GM23338 (cell line): ENCODE data around the gene KIF4A. TPM values are rescaled to one million over a fixed set of nuclear protein-coding genes. Genes with fewer than 3 reads are reported as not detected.
A peak's percentile ranks its signal among the peaks of the same experiment; 100 is the strongest.

Source experiments
- ATAC-seq: fragments of 200-7000 bp; cut with Tn5 transposase; 3 replicates; pipeline ENCODE4 v1.9.1; 2020
- DNase-seq: peaks from one replicate; pipeline ENCODE4 v3.0.0-alpha.2; 2015; ENCODE audit warnings: low spot score
- H2AFZ ChIP-seq: fragments of 200-600 bp; sonication (generic); 2 replicates; pipeline ENCODE4 v1.8.0; 2016; ENCODE audit warnings: antibody characterized with exemption, mild to moderate bottlenecking, moderate library complexity
- H3F3A ChIP-seq: fragments of 200-600 bp; sonication (generic); replicated peaks from 2 replicates; pipeline ENCODE4 v1.8.0; 2017; ENCODE audit warnings: antibody characterized with exemption, mixed run types, low read depth
- H3K27ac ChIP-seq: fragments of 200-600 bp; sonication (generic); 2 replicates; pipeline ENCODE4 v1.6.1; 2016; ENCODE audit warnings: low read depth
- H3K27me3 ChIP-seq: fragments of 200-600 bp; sonication (generic); 2 replicates; pipeline ENCODE4 v1.8.0; 2016; ENCODE audit warnings: mild to moderate bottlenecking, mixed run types, moderate library complexity; ENCODE audit not compliant: insufficient read depth
- H3K36me3 ChIP-seq: fragments of 200-600 bp; sonication (generic); 2 replicates; pipeline ENCODE4 v1.8.0; 2016; ENCODE audit warnings: mild to moderate bottlenecking; ENCODE audit not compliant: insufficient read depth
- H3K4me1 ChIP-seq: fragments of 200-600 bp; sonication (generic); 2 replicates; pipeline ENCODE4 v1.8.0; 2016; ENCODE audit warnings: mild to moderate bottlenecking, moderate library complexity; ENCODE audit not compliant: insufficient read depth
- H3K4me2 ChIP-seq: fragments of 200-600 bp; sonication (generic); 2 replicates; pipeline ENCODE4 v1.7.1; 2017; ENCODE audit warnings: mixed run types
- H3K4me3 ChIP-seq: fragments of 200-600 bp; sonication (generic); 2 replicates; pipeline ENCODE4 v1.6.1; 2016; ENCODE audit warnings: mixed run types
- H3K79me2 ChIP-seq: fragments of 200-600 bp; sonication (generic); replicated peaks from 2 replicates; pipeline ENCODE4 v1.8.0; 2017; ENCODE audit warnings: mild to moderate bottlenecking; ENCODE audit not compliant: insufficient read depth
- H3K9me2 ChIP-seq: fragments of 200-600 bp; sonication (generic); 2 replicates; pipeline ENCODE4 v1.8.0; 2017; ENCODE audit not compliant: insufficient read depth
- H4K20me1 ChIP-seq: fragments of 200-600 bp; sonication (generic); replicated peaks from 2 replicates; pipeline ENCODE4 v1.8.0; 2017; ENCODE audit warnings: mild to moderate bottlenecking; ENCODE audit not compliant: insufficient read depth
- H3K27ac Mint-ChIP-seq: 2 replicates; pipeline ENCODE4 v1.8.0; 2020; ENCODE audit warnings: inconsistent platforms, mild to moderate bottlenecking, moderate library complexity, mixed read lengths
- H3K27me3 Mint-ChIP-seq: 3 replicates; pipeline ENCODE4 v1.8.0; 2022; ENCODE audit warnings: low read depth, mild to moderate bottlenecking, moderate library complexity, mixed read lengths, inconsistent platforms; ENCODE audit not compliant: insufficient read depth, poor library complexity
- H3K36me3 Mint-ChIP-seq: 3 replicates; pipeline ENCODE4 v1.8.0; 2021; ENCODE audit warnings: low read depth, mild to moderate bottlenecking, inconsistent platforms, moderate library complexity, mixed read lengths
- H3K4me1 Mint-ChIP-seq: 3 replicates; pipeline ENCODE4 v1.8.0; 2020; ENCODE audit warnings: mild to moderate bottlenecking, inconsistent platforms, mixed read lengths
- H3K4me3 Mint-ChIP-seq: 3 replicates; pipeline ENCODE4 v1.8.0; 2021; ENCODE audit warnings: moderate library complexity, mild to moderate bottlenecking, inconsistent platforms, mixed read lengths
- H3K9me3 Mint-ChIP-seq: 3 replicates; pipeline ENCODE4 v1.8.0; 2020; ENCODE audit warnings: moderate library complexity, mild to moderate bottlenecking, inconsistent platforms, mixed read lengths
- CREB1 ChIP-seq: fragments of 250-450 bp; sonication (Bioruptor Pico); IDR thresholded peaks from 2 replicates; pipeline ENCODE4 v1.5.0; 2020; ENCODE audit warnings: low read depth, mild to moderate bottlenecking, moderate library complexity
- CTCF ChIP-seq, 2 experiments: fragments of 200-600 bp in 1 of 2; sonication (generic) in 1 of 2; conservative IDR thresholded peaks; 2 replicates each; pipeline versions ENCODE4 v1.5.1 to v1.6.1; 2016 to 2017; ENCODE audit warnings: antibody characterized with exemption in 2 of 2, low read depth in 2 of 2, mild to moderate bottlenecking in 2 of 2, moderate library complexity in 1 of 2
- ETS1 ChIP-seq: IDR thresholded peaks from 2 replicates; pipeline ENCODE4 v1.6.1; 2016; ENCODE audit warnings: antibody characterized with exemption
- EZH2 ChIP-seq: fragments of 200-600 bp; sonication (generic); IDR thresholded peaks from one replicate; pipeline ENCODE4 v1.8.0; 2017; ENCODE audit warnings: antibody characterized with exemption, mild to moderate bottlenecking, low read depth; ENCODE audit not compliant: unreplicated experiment
- NANOG ChIP-seq: IDR thresholded peaks from 2 replicates; pipeline ENCODE4 v1.6.1; 2016; ENCODE audit warnings: antibody characterized with exemption, borderline replicate concordance
- POLR2AphosphoS5 ChIP-seq: IDR thresholded peaks from 2 replicates; pipeline ENCODE4 v1.6.1; 2016; ENCODE audit warnings: antibody characterized with exemption, low read depth
- STAT1 ChIP-seq: IDR thresholded peaks from one replicate; pipeline ENCODE4 v1.6.1; 2016; ENCODE audit warnings: antibody characterized with exemption; ENCODE audit not compliant: unreplicated experiment
- ZNF114 ChIP-seq: fragments of 250-450 bp; sonication (Bioruptor Pico); IDR thresholded peaks from 2 replicates; pipeline ENCODE4 v1.5.0; 2020; ENCODE audit warnings: mild to moderate bottlenecking, moderate library complexity
- ZNF331 ChIP-seq: fragments of 250-450 bp; sonication (Bioruptor Pico); IDR thresholded peaks from 2 replicates; pipeline ENCODE4 v1.5.0; 2020; ENCODE audit warnings: low read depth, mild to moderate bottlenecking, moderate library complexity
- ZNF462 ChIP-seq: fragments of 250-450 bp; sonication (Bioruptor Pico); IDR thresholded peaks from 2 replicates; pipeline ENCODE4 v1.5.0; 2020; ENCODE audit warnings: mild to moderate bottlenecking, moderate library complexity
- polyA plus RNA-seq: library from polyadenylated mRNA; unstranded; fragments of >200 nt; fragmentation: Nextera tagmentation; extraction: Ambion mirVana; gene quantifications from 2 replicates; pipeline ENCODE4 v1.2.1, GENCODE V29; 2016
- total RNA-seq: library from RNA; depleted of rRNA; stranded (reverse); fragments of >200 nt; shearing (Covaris generic); gene quantifications from 2 replicates; pipeline ENCODE4 v1.2.3, GENCODE V29; 2014

The KIF4A gene
- total and polyA plus RNA-seq, 2 experiments from 2014 or later: 21.5 to 27.6 TPM

GRCh38 chrX:70434914-70435586 is 145.1 kb downstream of the KIF4A start:
- H3K4me1 Mint-ChIP-seq: peaks cover 21% of the 10 kb centered on the region
- H3K9me3 Mint-ChIP-seq: no peaks in the 10 kb centered on the region
- H3K79me2 ChIP-seq: no peaks in the 10 kb centered on the region
- peak overlapping the region; percentile 82 for H3K4me2 ChIP-seq
- H3K36me3 Mint-ChIP-seq: peaks cover 13% of the 10 kb centered on the region
- H3K27me3 Mint-ChIP-seq: peaks cover 4% of the 10 kb centered on the region
- peak overlapping the region; percentile 81 for H3K4me3 ChIP-seq
- H4K20me1 ChIP-seq: no peaks in the 10 kb centered on the region
- H3K4me3 Mint-ChIP-seq: peak overlapping the region; percentile 90
- DNase-seq: peak; percentile 26
- no peaks in the 10 kb centered on the region for H3F3A ChIP-seq
- no peaks in the 10 kb centered on the region for H3K36me3 ChIP-seq
- H3K9me2 ChIP-seq: no peaks in the 10 kb centered on the region
- H3K4me1 ChIP-seq: no peaks in the 10 kb centered on the region; the same call in 1 of the 2 replicates
- 0 out of 2 replicates have a peak overlapping the region, but pooled peaks have one; percentile 32 for H2AFZ ChIP-seq
- H3K27ac Mint-ChIP-seq: peak overlapping the region; percentile 40; the same call in 1 of the 2 replicates
- TF ChIP-seq NANOG (no peak), CREB1 (CRISPR knock-in tag) (no peak), POLR2AphosphoS5 (no peak), ETS1 (no peak), ZNF114 (CRISPR knock-in tag) (no peak), CTCF (conservative IDR thresholded peaks at IDR 0.05; ENCODE audit: low read depth in 2 of 2) (no peak), EZH2 (no peak), ZNF462 (CRISPR knock-in tag) (no peak), STAT1 (no peak), ZNF331 (CRISPR knock-in tag) (no peak)
- no peak overlapping the region for H3K27ac ChIP-seq
- no peaks in the 10 kb centered on the region for H3K27me3 ChIP-seq
- ATAC-seq: no peak
